HepG2 (cell line): ENCODE results near the gene PXK. TPM values are rescaled to one million over a fixed set of nuclear protein-coding genes. Genes with fewer than 3 reads are reported as not detected.

Source experiments
- ATAC-seq: fragments of 200-7000 bp; cut with Tn5 transposase; 3 replicates; pipeline ENCODE4 v1.9.1; 2020; ENCODE audit warnings: mild to moderate bottlenecking, moderate library complexity
- BruUV-seq: library from RNA; stranded (reverse); fragments of 400-500 nt; replicated peaks from 2 replicates; lab custom pipeline; 2021; lab: Mats Ljungman, UMichigan
- CTCF ChIA-PET: fragments of 300-600 bp; formaldehyde crosslinking; extraction: SDS; loops from one replicate; lab custom pipeline; 2021; ENCODE audit warnings: low total read pairs, inconsistent platforms, low intra/inter-chr PET ratio; lab: Yijun Ruan, JAX
- POLR2A ChIA-PET: fragments of 350-600 bp; sonication (Branson Sonifier 250); formaldehyde crosslinking; loops from one replicate; lab custom pipeline; 2020; ENCODE audit warnings: antibody characterized with exemption, inconsistent platforms; lab: Yijun Ruan, JAX
- DNase-seq: peaks from one replicate; pipeline ENCODE4 v3.0.0-alpha.2; 2015; ENCODE audit warnings: low spot score
- FAIRE-seq: peaks from 3 replicates; lab custom pipeline; 2011; peaks lifted over from hg19 to GRCh38; lab: Jason Lieb, UNC
- H2AFZ ChIP-seq: one replicate; pipeline ENCODE4 v1.6.1; 2011; ENCODE audit warnings: low read length, inconsistent platforms
- H3K27ac ChIP-seq: fragments of 300-600 bp; 3 replicates; pipeline ENCODE4 v1.8.0; 2011; ENCODE audit warnings: mixed run types, mild to moderate bottlenecking, mixed read lengths, low read length, inconsistent platforms; ENCODE audit not compliant: insufficient read depth; ENCODE audit errors: extremely low read length
- H3K27me3 ChIP-seq, 2 experiments: fragments of 200-600 bp in 1 of 2; 2 replicates in 1 of 2; 3 replicates in 1 of 2; pipeline versions ENCODE4 v1.6.0 to v1.8.0; 2011; ENCODE audit warnings: low read length in 2 of 2, mild to moderate bottlenecking in 2 of 2, moderate library complexity in 2 of 2, inconsistent platforms in 1 of 2; ENCODE audit not compliant: insufficient read depth in 2 of 2, control insufficient read depth in 1 of 2
- H3K36me3 ChIP-seq, 2 experiments: fragments of 200-600 bp in 1 of 2; replicated peaks in 1 of 2; 2 replicates in 1 of 2; 3 replicates in 1 of 2; pipeline versions ENCODE4 v1.5.1 to v1.8.0; 2011; ENCODE audit warnings: low read length in 2 of 2, inconsistent platforms in 1 of 2; ENCODE audit not compliant: insufficient read depth in 2 of 2, control insufficient read depth in 1 of 2
- H3K4me1 ChIP-seq: 2 replicates; pipeline ENCODE4 v1.5.1; 2012; ENCODE audit warnings: low read length, inconsistent platforms; ENCODE audit not compliant: insufficient read depth
- H3K4me2 ChIP-seq: 2 replicates; pipeline ENCODE4 v1.6.0; 2011; ENCODE audit warnings: low read depth, low read length, inconsistent platforms
- H3K4me3 ChIP-seq, 3 experiments: fragments of 200-600 bp in 1 of 3; sonication (generic), shearing (Covaris generic) in 1 of 3; replicated peaks in 1 of 3; 2 replicates each; pipeline ENCODE4 v1.5.1; 2011 to 2016; ENCODE audit warnings: low read length in 3 of 3, inconsistent platforms in 2 of 3, low read depth in 2 of 3, mild to moderate bottlenecking in 2 of 3, control low read depth in 1 of 3, mixed read lengths in 1 of 3; ENCODE audit not compliant: insufficient read depth in 1 of 3
- H3K79me2 ChIP-seq: one replicate; pipeline ENCODE4 v1.6.1; 2011; ENCODE audit warnings: low read length, inconsistent platforms; ENCODE audit not compliant: insufficient read depth
- H3K9ac ChIP-seq: 2 replicates; pipeline ENCODE4 v1.6.0; 2011; ENCODE audit warnings: mild to moderate bottlenecking, low read depth, low read length, inconsistent platforms; ENCODE audit not compliant: insufficient read depth
- H3K9me3 ChIP-seq: 2 replicates; pipeline ENCODE4 v1.5.1; 2012; ENCODE audit warnings: mild to moderate bottlenecking, low read length
- H4K20me1 ChIP-seq: 2 replicates; pipeline ENCODE4 v1.6.0; 2011; ENCODE audit warnings: inconsistent platforms, mild to moderate bottlenecking, low read length, moderate library complexity; ENCODE audit not compliant: insufficient read depth
- CENPX ChIP-seq: sonication (generic); formaldehyde crosslinking; IDR thresholded peaks from 2 replicates; pipeline ENCODE4 v1.9.0; 2021; ENCODE audit warnings: mild to moderate bottlenecking, missing genetic modification reagents, moderate library complexity
- CTCF ChIP-seq: sonication (generic); formaldehyde crosslinking; IDR thresholded peaks from 2 replicates; pipeline ENCODE4 v1.5.0; 2020; ENCODE audit warnings: mild to moderate bottlenecking, missing genetic modification reagents, moderate library complexity
- GPBP1L1 ChIP-seq: sonication (generic); formaldehyde crosslinking; IDR thresholded peaks from 2 replicates; pipeline ENCODE4 v1.5.0; 2020; ENCODE audit warnings: mild to moderate bottlenecking, missing genetic modification reagents
- HNF1B ChIP-seq: sonication (generic); formaldehyde crosslinking; IDR thresholded peaks from 2 replicates; pipeline ENCODE4 v1.5.1; 2020; ENCODE audit warnings: mild to moderate bottlenecking, moderate library complexity, missing genetic modification reagents
- TIGD3 ChIP-seq: sonication (generic); formaldehyde crosslinking; IDR thresholded peaks from 2 replicates; pipeline ENCODE4 v1.5.1; 2020; ENCODE audit warnings: mild to moderate bottlenecking, missing genetic modification reagents, borderline replicate concordance
- ZNF121 ChIP-seq: sonication (generic); formaldehyde crosslinking; IDR thresholded peaks from 2 replicates; pipeline ENCODE4 v1.5.0; 2020; ENCODE audit warnings: mild to moderate bottlenecking, missing genetic modification reagents
- ZNF318 ChIP-seq: sonication (generic); formaldehyde crosslinking; IDR thresholded peaks from 2 replicates; pipeline ENCODE4 v1.4.0; 2020; ENCODE audit warnings: mild to moderate bottlenecking, missing genetic modification reagents
- ZNF580 ChIP-seq: IDR thresholded peaks from 2 replicates; pipeline ENCODE4 v1.6.1; 2016; ENCODE audit warnings: low read depth, borderline replicate concordance
- WGBS: methylation state at CpG from one replicate; pipeline ENCODE4 v1.1.6; 2017; ENCODE audit warnings: low lambda C conversion rate; 5-methylcytosine and 5-hydroxymethylcytosine counted together
- in situ Hi-C: cut with HindIII; loops from 2 replicates; pipeline ENCODE4 v1.10.0; 2017; ENCODE audit warnings: low pct_unique_long_range_greater_than_20kb; ENCODE audit not compliant: extremely low pct_ligation_motif_present
- intact Hi-C: fragments of 100-400 bp; cut with micrococcal nuclease; formaldehyde crosslinking; loops from one replicate; pipeline ENCODE4 v1.10.0; 2022; ENCODE audit not compliant: unreplicated experiment
- polyA plus RNA-seq, 8 experiments: library from polyadenylated mRNA; depleted of rRNA in 3 of 8; stranded (reverse) in 7 of 8; unstranded in 1 of 8; fragments of >200 nt; fragmentation: Illumina TruSeq in 4 of 8; extraction: Trizol in 4 of 8; gene quantifications; 2 replicates each; pipeline versions ENCODE4 v1.2.1 to v1.2.3, GENCODE V29; 2011 to 2016; ENCODE audit warnings: low read depth in 4 of 8, missing spikeins in 1 of 8, mixed read lengths in 1 of 8; ENCODE audit not compliant: insufficient read depth in 1 of 8
- total RNA-seq, 5 experiments: library from RNA; depleted of rRNA; stranded (reverse); fragments of >200 nt; fragmentation: Illumina TruSeq; extraction: Trizol; gene quantifications; 2 replicates each; pipeline ENCODE4 v1.2.3, GENCODE V29; 2016; ENCODE audit warnings: low read depth in 1 of 5

The PXK gene
- total and polyA plus RNA-seq, 2 of the 13 experiments (the other 11 are each of a cell fraction or from before 2014, with no cell fraction given): 6.4 to 18.6 TPM

GRCh38 chr3:58466899-58467563 is 134.3 kb downstream of the PXK start:
- no peak for FAIRE-seq
- no peak for TF ChIP-seq HNF1B
- TF ChIP-seq CTCF (CRISPR knock-in tag): no peak
- TF ChIP-seq GPBP1L1: no peak
- no peak for TF ChIP-seq ZNF580 (CRISPR knock-in tag)
- TF ChIP-seq ZNF121 (CRISPR knock-in tag): no peak
- no peak for TF ChIP-seq ZNF318 (CRISPR knock-in tag)
- TF ChIP-seq TIGD3: no peak
- no peak for TF ChIP-seq CENPX

More at GRCh38 chr3:58466899-58467563, 134.3 kb downstream of the PXK start:
- in situ Hi-C loops: no loop called here
- Histone ChIP-seq H3K36me3 (no peaks in the 10 kb centered on the region), H4K20me1 (no peaks in the 10 kb centered on the region), H3K4me2 (no peak overlapping the region), H3K4me1 (peaks cover 44% of the 10 kb centered on the region), H3K79me2 (no peaks in the 10 kb centered on the region), H3K4me3 (no peak overlapping the region), H3K9me3 (no peaks in the 10 kb centered on the region), H3K9ac (no peak overlapping the region), H3K27me3 (no peaks in the 10 kb centered on the region), H3K27ac (no peak overlapping the region), H2AFZ (no peak overlapping the region)
- ChIA-PET POLR2A (no interaction called here), CTCF (no interaction called here)
- DNase-seq (no peak), ATAC-seq (no peak)
- WGBS: 85% methylated on average over 4 of the region's 4 CpGs
- intact Hi-C loops: no loop called here
- BruUV-seq: no TSS peak
